Measurements from ENCODE around the gene NDN.
"Not testable (repeated sequence)": the region's sequence is repeated elsewhere in the genome, so short reads cannot be mapped to it uniquely, and the experiment has no call there.

The NDN gene

GRCh38 chr15:23687143-23687470 lies at the start of gene NDN:
Gene NDN (minus strand): TSS chr15:23687305. CDS start chr15:23687217, 88 bp downstream.
- no peak for DNase-seq (ENCODE audit: low read depth)

GRCh38 chr15:23736033-23736673 lies 49.0 kb upstream of the NDN start:
- no peak for DNase-seq (ENCODE audit: low read depth)

DNA sequence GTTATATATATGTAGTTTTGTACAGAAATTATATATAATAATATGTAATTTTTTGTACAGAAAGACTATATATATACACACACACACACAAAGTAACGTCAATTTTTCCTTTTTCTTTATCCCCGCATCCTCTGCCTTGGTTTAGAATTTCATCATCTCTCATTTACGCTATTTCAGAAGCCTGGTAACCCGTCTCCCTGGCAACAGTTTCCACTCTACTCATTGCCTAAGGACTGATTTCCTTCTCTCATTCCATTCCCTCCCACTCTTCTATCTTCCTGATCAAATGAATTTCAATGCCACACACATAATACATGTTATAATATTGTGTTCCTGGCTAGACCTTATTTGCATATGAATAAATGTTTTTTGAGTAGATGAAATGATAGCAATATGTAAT lies 47.8 kb upstream of the NDN start:
- no peak for DNase-seq (ENCODE audit: low read depth)

DNA sequence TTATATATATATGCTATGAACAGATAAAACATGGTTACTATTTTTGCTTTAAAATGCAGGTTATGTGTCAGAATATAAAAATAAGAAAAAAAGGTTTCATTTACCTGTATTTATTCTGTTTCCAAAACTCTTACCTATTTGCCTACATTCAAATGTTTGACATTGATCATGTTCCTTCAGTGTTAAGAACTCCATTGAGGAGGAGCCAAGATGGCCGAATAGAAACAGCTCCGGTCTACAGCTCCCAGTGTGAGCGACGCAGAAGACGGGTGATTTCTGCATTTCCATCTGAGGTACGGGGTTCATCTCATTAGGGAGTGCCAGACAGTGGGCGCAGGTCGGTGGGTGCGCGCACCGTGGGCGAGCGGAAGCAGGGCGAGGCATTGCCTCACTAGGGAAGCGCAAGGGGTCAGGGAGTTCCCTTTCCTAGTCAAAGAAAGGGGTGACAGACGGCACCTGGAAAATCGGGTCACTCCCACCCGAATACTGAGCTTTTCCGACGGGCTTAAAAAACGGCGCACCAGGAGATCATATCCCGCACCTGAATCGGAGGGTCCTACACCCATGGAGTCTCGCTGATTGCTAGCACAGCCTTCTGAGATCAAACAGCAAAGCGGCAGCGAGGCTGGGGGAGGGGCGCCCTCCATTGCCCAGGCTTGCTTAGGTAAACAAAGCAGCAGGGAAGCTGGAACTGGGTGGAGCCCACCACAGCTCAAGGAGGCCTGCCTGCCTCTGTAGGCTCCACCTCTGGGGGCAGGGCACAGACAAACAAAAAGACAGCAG lies 27.0 kb upstream of the NDN start:
- not testable (repeated sequence) for DNase-seq (ENCODE audit: low read depth)

GRCh38 chr15:23708332-23708731 lies 21.2 kb upstream of the NDN start:
- DNase-seq (ENCODE audit: low read depth) = no peak

DNA sequence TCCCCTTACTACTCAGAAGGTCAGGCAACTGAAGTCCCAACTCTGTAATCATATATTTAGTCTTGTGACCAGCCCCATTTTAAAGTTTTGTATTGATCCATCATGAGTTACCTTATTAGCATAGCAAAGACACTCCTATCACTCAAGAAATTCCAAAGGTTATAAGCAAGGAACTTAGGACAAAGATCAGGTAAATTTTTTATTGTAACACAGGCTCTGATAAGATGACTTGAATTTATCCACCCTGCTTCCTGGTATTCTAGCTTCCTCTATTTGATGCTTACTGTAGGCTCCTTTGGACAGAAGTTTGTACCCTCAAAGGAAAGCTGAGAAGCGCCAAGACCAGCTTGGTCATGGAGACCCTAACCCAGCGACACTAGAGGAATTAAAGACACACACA lies 8.2 kb upstream of the NDN start:
- no peak for DNase-seq (ENCODE audit: low read depth)

DNA sequence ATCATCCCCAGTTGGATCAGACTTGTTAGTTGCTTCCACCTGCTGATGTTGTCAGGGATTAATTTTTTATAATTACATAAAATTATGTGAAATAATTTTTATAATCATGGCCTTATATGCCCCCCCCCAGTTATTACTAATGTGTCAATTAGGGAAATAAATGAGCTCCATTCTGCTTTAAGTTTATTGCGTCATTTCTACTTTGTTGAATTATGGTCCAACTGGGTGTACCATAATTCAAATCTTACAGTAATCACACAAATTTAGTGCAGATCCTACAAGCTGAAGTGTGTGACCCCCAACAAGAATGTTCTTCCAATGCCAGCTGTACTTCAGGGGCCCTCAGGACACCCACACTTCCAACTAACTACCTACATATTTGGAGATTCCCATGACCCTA lies 7.5 kb upstream of the NDN start:
- no peak for DNase-seq (ENCODE audit: low read depth)

DNA sequence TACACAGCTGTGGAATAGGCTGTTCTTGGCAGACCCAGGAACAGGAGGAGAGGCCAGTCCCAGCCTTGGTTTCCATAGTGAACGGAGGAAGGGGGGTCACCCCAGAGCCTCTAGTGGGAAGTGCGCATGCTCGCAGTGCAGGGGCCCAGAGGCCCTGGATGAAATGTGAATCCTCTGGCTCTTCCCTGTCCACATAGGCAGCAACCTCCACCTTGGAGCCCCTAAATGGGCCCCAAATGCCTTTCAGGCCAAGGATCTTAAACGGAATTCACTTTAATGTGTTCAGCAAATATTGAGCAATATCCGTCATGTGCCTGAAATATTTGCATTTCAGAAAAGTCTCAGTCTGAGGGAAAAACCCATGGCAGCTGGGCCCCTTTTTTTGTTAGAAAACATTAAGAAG lies 3.3 kb upstream of the NDN start:
- no peak for DNase-seq (ENCODE audit: low read depth)

DNA sequence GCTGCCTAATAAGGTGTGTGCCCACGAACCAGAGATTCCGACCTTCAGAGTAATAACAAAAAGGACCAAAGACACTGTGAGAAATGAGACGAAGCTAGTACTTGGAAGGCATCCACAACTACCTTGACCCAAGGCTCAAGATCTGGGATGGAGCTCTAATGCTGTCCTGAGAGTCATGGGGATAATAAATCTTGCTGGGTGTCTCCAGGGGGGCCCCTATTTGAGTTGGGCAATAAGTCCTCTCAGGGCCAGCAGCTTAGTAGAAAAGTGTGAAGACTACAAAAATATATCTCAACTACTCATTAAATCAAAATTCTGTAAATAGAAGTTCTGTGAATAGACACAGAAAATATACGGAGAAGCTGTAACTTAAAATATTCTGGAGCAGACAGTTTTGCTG lies 2.9 kb upstream of the NDN start:
- DNase-seq (ENCODE audit: low read depth) = no peak

GRCh38 chr15:23686466-23687142 lies 501 bp downstream of the NDN start:
- DNase-seq (ENCODE audit: low read depth) = no peak

DNA sequence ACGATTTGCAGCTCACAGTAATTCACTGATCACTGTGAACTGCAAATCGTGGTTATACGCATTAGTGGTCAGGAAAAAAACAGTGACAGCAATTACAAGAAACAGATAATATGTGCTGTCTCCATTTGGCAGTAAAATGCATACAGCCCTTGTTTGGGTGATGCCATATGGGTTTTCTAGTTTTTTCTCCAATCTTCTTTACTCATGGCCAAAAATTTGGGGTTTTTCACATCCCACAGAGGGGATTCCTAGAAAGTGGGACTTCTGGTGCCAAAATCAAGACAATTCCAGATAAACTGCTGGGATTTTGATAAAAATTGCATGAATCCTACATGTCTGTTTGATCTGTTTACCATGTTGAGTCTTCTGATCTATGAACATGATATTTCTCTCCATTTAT lies 15.6 kb downstream of the NDN start:
- no peak for DNase-seq (ENCODE audit: low read depth)

DNA sequence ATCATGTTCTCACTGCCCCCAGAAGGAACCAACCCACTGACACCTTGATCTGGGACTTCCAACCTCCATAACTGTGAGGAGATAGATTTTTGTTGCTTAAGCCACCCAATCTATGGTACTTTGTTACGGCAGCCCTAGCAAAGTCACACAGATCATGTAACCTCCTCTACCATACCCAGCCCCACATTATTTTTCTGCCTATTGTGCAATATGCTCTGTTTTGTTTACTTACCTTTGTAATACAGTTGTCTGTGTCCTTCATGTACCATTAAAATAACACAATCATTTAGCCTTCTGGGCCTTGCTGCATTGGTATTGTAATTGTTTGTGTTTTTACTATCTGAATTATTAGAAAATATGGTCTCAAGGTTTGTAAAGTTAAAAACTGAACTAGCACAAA lies 16.1 kb downstream of the NDN start:
- DNase-seq (ENCODE audit: low read depth) = no peak

DNA sequence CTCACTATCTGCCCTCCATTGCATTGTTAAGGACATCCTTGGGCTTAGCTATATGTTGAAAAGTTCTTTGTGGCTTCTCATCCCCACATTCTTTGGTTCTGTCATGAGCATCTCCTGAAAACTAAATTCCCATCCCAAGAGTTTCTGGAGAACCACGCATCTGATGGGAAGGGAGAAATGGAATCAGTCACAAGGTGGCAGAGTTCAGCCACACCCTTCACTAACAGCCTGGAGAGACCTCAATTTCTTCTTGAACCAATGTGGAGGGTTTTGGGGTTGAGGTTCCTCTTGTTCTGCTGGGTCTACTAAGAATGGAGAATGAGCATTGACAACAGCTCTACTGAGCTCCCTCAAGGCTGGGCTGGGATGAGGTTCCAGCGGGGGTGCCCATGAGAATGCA lies 23.9 kb downstream of the NDN start:
- no peak for DNase-seq (ENCODE audit: low read depth)

GRCh38 chr15:23648920-23649515 lies 38.1 kb downstream of the NDN start:
- no peak for DNase-seq (ENCODE audit: low read depth)

- no peak for DNase-seq (ENCODE audit: low read depth)
These were observed 39.4 kb downstream of the NDN start, which contains the start of gene MAGEL2 for GRCh38 chr15:23647421-23648370. Gene MAGEL2 (minus strand): TSS chr15:23647867. CDS start chr15:23647742, 125 bp downstream.

DNA sequence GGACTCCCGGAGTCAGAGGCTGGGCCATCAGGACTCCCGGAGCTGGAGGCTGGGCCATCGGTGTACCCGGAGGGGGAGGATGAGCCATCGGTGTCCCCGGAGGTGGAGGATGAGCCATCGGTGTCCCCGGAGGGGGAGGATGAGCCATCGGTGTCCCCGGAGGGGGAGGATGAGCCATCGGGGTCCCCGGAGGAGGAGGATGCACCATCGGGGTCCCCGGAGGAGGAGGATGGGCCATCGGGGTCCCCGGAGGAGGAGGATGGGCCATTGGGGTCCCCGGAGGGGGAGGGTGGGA lies 40.2 kb downstream of the NDN start:
- DNase-seq (ENCODE audit: low read depth) = no peak

DNA sequence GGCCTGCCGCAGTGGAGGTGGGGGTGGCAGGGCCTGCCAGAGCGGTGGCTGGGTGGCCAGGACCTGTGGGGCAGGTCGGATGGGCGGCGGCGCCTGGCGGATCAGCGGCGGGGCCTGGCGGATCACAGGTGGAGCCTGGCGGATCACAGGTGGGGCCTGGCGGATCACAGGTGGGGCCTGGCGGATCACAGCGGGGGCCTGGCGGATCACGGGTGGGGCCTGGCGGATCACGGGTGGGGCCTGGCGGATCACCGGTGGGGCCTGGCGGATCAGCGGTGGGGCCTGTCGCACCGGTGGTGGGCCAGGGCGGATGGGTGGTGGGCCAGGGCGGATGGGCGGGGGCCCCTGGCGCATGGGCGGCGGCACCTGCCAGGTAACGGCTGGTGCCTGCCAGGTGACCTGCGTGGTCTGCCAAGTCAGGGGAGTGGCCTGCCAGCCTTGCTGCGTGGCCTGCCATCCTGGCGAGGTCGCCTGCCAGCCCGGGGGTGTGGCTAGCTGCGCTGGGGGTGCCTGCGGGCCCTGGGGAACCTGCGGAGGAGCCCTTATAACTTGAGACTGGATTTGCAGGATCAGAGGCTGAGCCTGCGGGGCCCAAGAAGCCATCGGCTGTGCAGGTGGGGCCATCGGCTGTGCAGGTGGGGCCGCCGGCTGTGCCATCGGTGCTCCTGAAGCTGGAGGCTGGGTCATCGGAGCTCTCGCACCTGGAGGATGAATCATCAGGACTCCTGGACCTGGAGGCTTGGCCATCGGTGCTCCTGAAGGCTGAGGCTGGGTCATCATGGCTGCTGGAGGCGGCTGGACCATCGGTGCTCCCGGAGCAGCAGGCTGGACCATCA lies 40.7 kb downstream of the NDN start:
- DNase-seq (ENCODE audit: low read depth) = no peak

GRCh38 chr15:23645371-23646164 lies 41.5 kb downstream of the NDN start:
- no peak for DNase-seq (ENCODE audit: low read depth)

GRCh38 chr15:23644829-23645228 lies 42.3 kb downstream of the NDN start:
- no peak for DNase-seq (ENCODE audit: low read depth)

DNA sequence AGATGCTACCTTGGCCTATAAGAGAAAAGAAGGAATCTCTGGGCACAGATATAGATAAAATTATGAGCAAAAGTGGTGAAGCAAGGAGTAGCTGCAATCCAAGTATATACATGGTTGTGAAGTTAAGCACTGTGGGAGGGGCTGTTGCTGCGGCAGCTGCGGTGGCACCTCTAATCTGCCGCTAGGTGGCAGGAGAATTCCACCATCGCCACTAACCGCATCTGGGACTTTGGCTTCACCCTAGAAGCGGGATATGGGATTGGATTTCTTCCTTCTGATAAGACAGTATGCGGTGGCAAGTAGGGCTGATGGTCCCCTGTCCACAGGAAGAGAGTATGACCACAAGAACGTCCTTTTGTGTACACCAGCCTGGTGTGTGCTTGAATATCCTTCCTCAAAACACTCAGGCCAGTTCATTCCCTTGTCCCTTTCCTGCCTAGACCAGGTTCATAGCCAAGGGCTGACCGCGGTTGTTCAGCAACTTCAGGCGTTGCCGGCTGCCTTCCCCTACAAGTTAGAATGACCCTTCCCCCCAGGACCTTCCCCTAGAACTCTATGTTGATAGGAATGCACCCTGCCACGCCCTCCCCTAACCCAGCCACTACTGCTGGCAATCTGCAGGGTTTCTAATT lies 44.6 kb downstream of the NDN start:
- DNase-seq (ENCODE audit: low read depth) = no peak

All from stimulated activated CD8-positive, alpha-beta memory T cell treated with anti-CD3 and anti-CD28 coated beads, Interleukin-12 subunit alpha, Interleukin-12 subunit beta, amount 100 ng/mL, for 1 hour (primary cell).